Activated B cell treated with CpG ODN at 0.5 μM for 24 hours (primary cell): Measurements from ENCODE around the gene LARGE1. TPM values are rescaled to one million over a fixed set of nuclear protein-coding genes. Genes with fewer than 3 reads are reported as not detected.
A peak's percentile ranks its signal among the peaks of the same experiment; 100 is the strongest.

Experiments used
- ATAC-seq: fragments of 200-7000 bp; cut with Tn5 transposase; one replicate; pipeline ENCODE4 v1.10.0; 2021; ENCODE audit warnings: low read depth, mild to moderate bottlenecking, moderate library complexity
- CTCF ChIA-PET: fragments of 350-600 bp; sonication (Branson Sonifier 250); formaldehyde crosslinking; loops from one replicate; lab custom pipeline; 2021; ENCODE audit warnings: antibody characterized with exemption; lab: Charles Lee
- POLR2A ChIA-PET: fragments of 350-600 bp; sonication (Branson Sonifier 250); formaldehyde crosslinking; loops from one replicate; lab custom pipeline; 2021; ENCODE audit warnings: antibody characterized with exemption; lab: Charles Lee
- DNase-seq: peaks from one replicate; pipeline ENCODE4 v3.0.0; 2022
- H3K27ac Mint-ChIP-seq: one replicate; pipeline ENCODE4 v1.8.0; 2020; ENCODE audit warnings: mixed read lengths
- H3K27me3 Mint-ChIP-seq: one replicate; pipeline ENCODE4 v1.8.0; 2021; ENCODE audit warnings: mixed read lengths
- H3K36me3 Mint-ChIP-seq: one replicate; pipeline ENCODE4 v1.8.0; 2021; ENCODE audit warnings: low read depth, mixed read lengths
- H3K4me1 Mint-ChIP-seq: one replicate; pipeline ENCODE4 v1.8.0; 2021; ENCODE audit warnings: mixed read lengths
- H3K4me3 Mint-ChIP-seq: one replicate; pipeline ENCODE4 v1.8.0; 2020; ENCODE audit warnings: mild to moderate bottlenecking, mixed read lengths
- H3K9me3 Mint-ChIP-seq: one replicate; pipeline ENCODE4 v1.8.0; 2020; ENCODE audit warnings: mixed read lengths
- intact Hi-C: fragments of 100-400 bp; cut with micrococcal nuclease; formaldehyde crosslinking; loops from one replicate; pipeline ENCODE4 v1.15.1; 2024
- total RNA-seq: library from RNA; stranded (reverse); gene quantifications from 2 replicates; pipeline ENCODE4 v1.2.3, GENCODE V29; 2022
- TF ChIP-seq, protein P1 (sequence below): fragments of 200-600 bp; IDR thresholded peaks from one replicate; pipeline ENCODE4 v1.8.0; 2022; ENCODE audit warnings: antibody characterized with exemption, mild to moderate bottlenecking

LARGE1 gene
- total RNA-seq, 1 donor from 2014 or later, result 22.2 TPM

DNA sequence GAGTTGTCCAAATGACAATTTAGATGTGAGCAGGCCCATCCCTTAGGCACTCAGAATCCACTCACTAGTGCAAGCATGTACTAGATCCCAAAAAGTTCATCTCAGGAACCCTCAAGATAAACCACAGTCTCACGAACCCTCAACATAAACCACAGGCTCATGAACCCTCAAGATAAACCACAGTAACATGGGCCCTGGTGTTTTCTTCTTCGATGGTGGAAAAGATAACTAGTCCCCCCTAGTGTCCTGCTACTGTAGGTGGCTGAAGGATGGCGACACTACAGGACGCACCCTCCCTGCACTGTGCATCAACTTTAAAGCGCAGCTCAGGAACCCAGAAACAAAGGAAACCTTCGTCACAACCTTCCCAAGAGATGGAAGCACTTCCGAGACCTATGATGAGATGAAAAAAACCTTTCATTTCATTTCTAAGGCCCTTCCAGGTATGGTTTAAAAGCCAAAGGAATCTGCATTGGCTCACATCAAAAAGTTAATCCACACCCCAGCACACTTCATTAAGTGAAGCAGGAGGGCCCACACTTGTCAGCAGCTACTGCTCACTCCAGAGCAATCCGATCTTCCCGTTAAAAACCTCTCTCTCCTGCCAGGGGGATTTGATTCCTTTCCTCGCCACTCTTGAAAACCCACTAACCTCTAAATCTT, 2.4 kb downstream of the LARGE1 start:
- peak overlapping the region; percentile 94 for H3K4me3 Mint-ChIP-seq
- H3K27ac Mint-ChIP-seq, result no peak overlapping the region
- peaks cover 2% of the 10 kb centered on the region for H3K27me3 Mint-ChIP-seq
- ChIA-PET POLR2A (interaction anchor here (3.7 kb wide), 1 partner anchor 397 kb away, joined by 27 read pairs; no protein-coding TSS in a partner anchor), CTCF (interaction anchor here (1.0 to 2.7 kb wide), 6 partner anchors 21 to 618 kb away, joined by 3 to 15 read pairs (median 6); no protein-coding TSS in a partner anchor)
- peaks cover 4% of the 10 kb centered on the region for H3K36me3 Mint-ChIP-seq
- no peaks in the 10 kb centered on the region for H3K9me3 Mint-ChIP-seq
- ATAC-seq, result no peak
- TF ChIP-seq, protein P1, sequence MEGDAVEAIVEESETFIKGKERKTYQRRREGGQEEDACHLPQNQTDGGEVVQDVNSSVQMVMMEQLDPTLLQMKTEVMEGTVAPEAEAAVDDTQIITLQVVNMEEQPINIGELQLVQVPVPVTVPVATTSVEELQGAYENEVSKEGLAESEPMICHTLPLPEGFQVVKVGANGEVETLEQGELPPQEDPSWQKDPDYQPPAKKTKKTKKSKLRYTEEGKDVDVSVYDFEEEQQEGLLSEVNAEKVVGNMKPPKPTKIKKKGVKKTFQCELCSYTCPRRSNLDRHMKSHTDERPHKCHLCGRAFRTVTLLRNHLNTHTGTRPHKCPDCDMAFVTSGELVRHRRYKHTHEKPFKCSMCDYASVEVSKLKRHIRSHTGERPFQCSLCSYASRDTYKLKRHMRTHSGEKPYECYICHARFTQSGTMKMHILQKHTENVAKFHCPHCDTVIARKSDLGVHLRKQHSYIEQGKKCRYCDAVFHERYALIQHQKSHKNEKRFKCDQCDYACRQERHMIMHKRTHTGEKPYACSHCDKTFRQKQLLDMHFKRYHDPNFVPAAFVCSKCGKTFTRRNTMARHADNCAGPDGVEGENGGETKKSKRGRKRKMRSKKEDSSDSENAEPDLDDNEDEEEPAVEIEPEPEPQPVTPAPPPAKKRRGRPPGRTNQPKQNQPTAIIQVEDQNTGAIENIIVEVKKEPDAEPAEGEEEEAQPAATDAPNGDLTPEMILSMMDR, result no peak
- peaks cover 50% of the 10 kb centered on the region for H3K4me1 Mint-ChIP-seq
- intact Hi-C loops, result loop anchor here (1.0 to 10.0 kb wide), 4 partner anchors 21 to 399 kb away; no protein-coding TSS in a partner anchor
- DNase-seq, result no peak

DNA sequence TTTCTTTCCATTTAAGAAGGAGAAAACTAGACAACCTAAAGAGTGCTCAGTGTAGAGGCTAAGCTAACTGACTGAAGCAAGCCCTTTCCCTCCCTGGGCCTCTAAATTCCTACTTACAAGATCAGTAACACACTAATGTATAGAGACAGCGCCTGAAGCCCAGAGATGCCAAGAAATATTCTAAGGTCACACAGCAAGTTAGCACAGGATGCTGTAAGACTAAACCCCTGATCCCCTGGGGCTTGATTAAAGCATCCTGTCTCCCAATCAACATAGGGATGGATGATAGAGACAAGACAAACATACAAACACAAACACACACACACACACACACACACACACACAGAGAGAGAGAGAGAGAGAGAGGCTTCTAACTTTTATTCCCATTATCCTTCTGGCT, 5.6 kb downstream of the LARGE1 start:
- ATAC-seq, result no peak
- ChIA-PET POLR2A (no interaction called here), CTCF (no interaction called here)
- DNase-seq, result no peak
- peaks cover 15% of the 10 kb centered on the region for H3K36me3 Mint-ChIP-seq
- no peak overlapping the region for H3K27ac Mint-ChIP-seq
- TF ChIP-seq, protein P1, result no peak
- peaks cover 43% of the 10 kb centered on the region for H3K4me1 Mint-ChIP-seq
- no peak overlapping the region for H3K4me3 Mint-ChIP-seq
- no peaks in the 10 kb centered on the region for H3K9me3 Mint-ChIP-seq
- intact Hi-C loops, result loop anchor here (10.0 kb wide), 1 partner anchor 250 kb away; no protein-coding TSS in a partner anchor
- no peaks in the 10 kb centered on the region for H3K27me3 Mint-ChIP-seq

DNA sequence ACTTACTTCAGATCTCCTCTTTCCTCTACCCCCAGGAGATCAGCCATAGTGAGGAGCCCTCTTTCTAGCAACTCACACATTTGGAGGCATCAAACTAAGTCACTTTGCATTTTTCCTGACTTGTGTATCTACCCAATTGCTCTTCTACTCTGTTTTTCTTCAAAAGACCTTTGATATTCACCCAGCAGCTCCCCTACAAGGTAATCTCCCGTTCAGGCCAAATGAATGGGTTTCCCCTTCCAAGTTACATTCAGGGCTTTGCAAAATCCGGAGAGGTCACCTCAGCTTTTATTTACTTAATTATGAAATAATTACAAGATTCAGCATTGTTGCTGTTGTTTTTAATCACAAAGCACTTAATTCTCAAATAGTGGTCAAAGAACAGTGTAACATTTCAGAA, 6.1 kb downstream of the LARGE1 start:
- Mint-ChIP-seq H3K4me1 (peaks cover 39% of the 10 kb centered on the region), H3K27ac (no peak overlapping the region), H3K36me3 (peaks cover 16% of the 10 kb centered on the region), H3K27me3 (no peaks in the 10 kb centered on the region), H3K4me3 (no peak overlapping the region), H3K9me3 (no peaks in the 10 kb centered on the region)
- TF ChIP-seq, protein P1, result no peak
- POLR2A ChIA-PET, result no interaction called here
- CTCF ChIA-PET, result no interaction called here
- no peak for DNase-seq
- intact Hi-C loops, result loop anchor here (10.0 kb wide), 1 partner anchor 249 kb away; no protein-coding TSS in a partner anchor
- ATAC-seq, result no peak

DNA sequence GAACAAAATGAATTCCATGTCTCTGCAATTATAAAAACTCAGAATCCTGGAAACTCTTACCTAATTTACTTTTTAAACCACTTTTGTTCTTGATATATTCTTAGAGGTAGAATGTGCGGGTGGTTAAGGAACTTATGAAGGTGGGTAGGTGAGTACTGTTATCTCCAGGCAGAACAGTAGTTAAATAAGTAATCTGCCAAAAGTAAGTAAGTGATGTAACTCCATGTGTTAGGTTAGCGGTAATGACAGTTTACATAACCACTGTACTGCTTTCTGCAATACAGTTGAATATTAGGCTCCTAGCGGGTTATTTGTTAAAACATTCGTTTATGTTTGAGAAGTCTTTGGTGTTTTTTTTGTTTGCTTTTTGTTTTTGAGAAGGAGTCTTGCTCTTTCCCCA, 7.1 kb downstream of the LARGE1 start:
- ATAC-seq (no peak), DNase-seq (no peak)
- Mint-ChIP-seq H3K4me3 (no peak overlapping the region), H3K9me3 (no peaks in the 10 kb centered on the region), H3K4me1 (peaks cover 35% of the 10 kb centered on the region), H3K27ac (no peak overlapping the region), H3K27me3 (no peaks in the 10 kb centered on the region), H3K36me3 (peaks cover 17% of the 10 kb centered on the region)
- intact Hi-C loops, result loop anchor here (10.0 kb wide), 1 partner anchor 248 kb away; no protein-coding TSS in a partner anchor
- POLR2A ChIA-PET, result no interaction called here
- TF ChIP-seq, protein P1, result no peak
- CTCF ChIA-PET, result no interaction called here

DNA sequence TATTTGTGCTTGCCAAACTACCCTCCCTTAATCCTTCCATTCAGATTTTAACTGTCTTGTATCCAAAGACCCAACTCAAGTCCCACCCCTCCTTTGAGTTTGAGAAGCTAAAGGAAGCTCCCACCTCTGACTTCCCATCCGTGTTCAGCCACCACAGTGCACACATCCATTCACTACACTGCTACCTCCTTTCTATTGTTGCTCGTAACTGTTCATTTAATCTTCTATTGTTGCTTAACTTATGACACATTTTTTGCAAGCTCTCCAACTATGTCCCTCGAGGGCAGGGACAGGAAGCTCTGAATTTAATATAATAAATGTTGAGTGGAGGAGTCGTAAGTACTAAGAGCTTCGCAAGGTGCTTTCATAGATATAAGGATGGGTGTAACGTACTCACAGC, 10.4 kb downstream of the LARGE1 start:
- Mint-ChIP-seq H3K36me3 (peaks cover 15% of the 10 kb centered on the region), H3K4me3 (no peak overlapping the region), H3K27me3 (no peaks in the 10 kb centered on the region), H3K27ac (no peak overlapping the region), H3K4me1 (peaks cover 17% of the 10 kb centered on the region), H3K9me3 (no peaks in the 10 kb centered on the region)
- no peak for ATAC-seq
- ChIA-PET CTCF (interaction anchor here (2.0 kb wide), 1 partner anchor 13 kb away, joined by 9 read pairs; no protein-coding TSS in a partner anchor), POLR2A (interaction anchor here (1.1 kb wide), 1 partner anchor 9 kb away, joined by 7 read pairs; no protein-coding TSS in a partner anchor)
- DNase-seq, result no peak
- TF ChIP-seq, protein P1, result no peak
- intact Hi-C loops, result loop anchor here (10.0 kb wide), 1 partner anchor 245 kb away; no protein-coding TSS in a partner anchor
